ENCODE data around the gene NFIB. TPM values are rescaled to one million over a fixed set of nuclear protein-coding genes. Genes with fewer than 3 reads are reported as not detected.

The NFIB gene
- total and polyA plus RNA-seq, 2 of the 13 experiments (the other 11 are each of a cell fraction or from before 2014, with no cell fraction given): 0.98 to 4.6 TPM

DNA sequence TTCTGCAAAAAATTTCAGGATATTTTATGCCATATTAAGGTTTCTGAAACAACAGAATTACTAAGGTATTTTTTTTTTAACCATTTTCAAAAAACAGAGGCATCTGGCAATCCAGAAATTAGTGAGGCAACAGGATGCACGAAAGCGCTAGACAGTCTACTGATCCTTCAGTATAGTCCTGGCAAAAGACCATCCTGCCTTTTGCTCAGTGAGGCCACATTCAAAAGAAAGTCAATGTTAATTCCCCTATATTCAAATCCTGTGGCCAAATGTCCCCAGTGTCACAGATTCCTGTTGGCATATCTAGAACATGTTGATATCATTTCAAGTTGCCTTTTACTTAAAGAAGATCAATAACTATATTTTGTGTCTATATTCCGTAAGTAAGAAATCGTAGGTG, 13.1 kb upstream of the NFIB start:
- H3K4me1 ChIP-seq (ENCODE audit: insufficient read depth, low read length): peaks cover 9% of the 10 kb centered on the region; the same call in 1 of the 2 replicates
- H4K20me1 ChIP-seq (ENCODE audit: insufficient read depth, low read length): no peaks in the 10 kb centered on the region
- no peaks in the 10 kb centered on the region for H3K36me3 ChIP-seq (replicated peaks in 1 of 2; ENCODE audit: control insufficient read depth in 1 of 2, insufficient read depth in 2 of 2, low read length in 2 of 2)
- in situ Hi-C loops (cut with HindIII; ENCODE audit: extremely low pct_ligation_motif_present, low pct_unique_long_range_greater_than_20kb): loop anchor here (10.0 kb wide), 1 partner anchor 222 kb away; no protein-coding TSS in a partner anchor
- no peak for FAIRE-seq
- no peak for ATAC-seq
- H3K27ac ChIP-seq (ENCODE audit: extremely low read length, insufficient read depth, low read length): no peak overlapping the region
- no peak for TF ChIP-seq ZNF350 (CRISPR knock-in tag; IDR thresholded peaks at IDR 0.05; ENCODE audit: borderline replicate concordance, low read depth)
- TF ChIP-seq NFIC (IDR thresholded peaks at IDR 0.05; ENCODE audit: low read length): no peak
- no peak for TF ChIP-seq KAT7 (CRISPR knock-in tag; IDR thresholded peaks at IDR 0.05; ENCODE audit: borderline replicate concordance)
- no peak for TF ChIP-seq MAFF (IDR thresholded peaks at IDR 0.05; ENCODE audit: low read depth, low read length)
- no peak for TF ChIP-seq EP300 (IDR thresholded peaks at IDR 0.05; ENCODE audit: low read depth in 2 of 2, low read length in 2 of 2)
- TF ChIP-seq EP300 (CRISPR knock-in tag; IDR thresholded peaks at IDR 0.05; ENCODE audit: borderline replicate concordance): no peak
- no peak for TF ChIP-seq ZNF260 (CRISPR knock-in tag; IDR thresholded peaks at IDR 0.05; ENCODE audit: borderline replicate concordance, low read depth)
- no peak for TF ChIP-seq BRCA1 (CRISPR knock-in tag; IDR thresholded peaks at IDR 0.05)
- TF ChIP-seq, protein P1, sequence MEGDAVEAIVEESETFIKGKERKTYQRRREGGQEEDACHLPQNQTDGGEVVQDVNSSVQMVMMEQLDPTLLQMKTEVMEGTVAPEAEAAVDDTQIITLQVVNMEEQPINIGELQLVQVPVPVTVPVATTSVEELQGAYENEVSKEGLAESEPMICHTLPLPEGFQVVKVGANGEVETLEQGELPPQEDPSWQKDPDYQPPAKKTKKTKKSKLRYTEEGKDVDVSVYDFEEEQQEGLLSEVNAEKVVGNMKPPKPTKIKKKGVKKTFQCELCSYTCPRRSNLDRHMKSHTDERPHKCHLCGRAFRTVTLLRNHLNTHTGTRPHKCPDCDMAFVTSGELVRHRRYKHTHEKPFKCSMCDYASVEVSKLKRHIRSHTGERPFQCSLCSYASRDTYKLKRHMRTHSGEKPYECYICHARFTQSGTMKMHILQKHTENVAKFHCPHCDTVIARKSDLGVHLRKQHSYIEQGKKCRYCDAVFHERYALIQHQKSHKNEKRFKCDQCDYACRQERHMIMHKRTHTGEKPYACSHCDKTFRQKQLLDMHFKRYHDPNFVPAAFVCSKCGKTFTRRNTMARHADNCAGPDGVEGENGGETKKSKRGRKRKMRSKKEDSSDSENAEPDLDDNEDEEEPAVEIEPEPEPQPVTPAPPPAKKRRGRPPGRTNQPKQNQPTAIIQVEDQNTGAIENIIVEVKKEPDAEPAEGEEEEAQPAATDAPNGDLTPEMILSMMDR (CRISPR knock-in tag; IDR thresholded peaks at IDR 0.05): no peak
- ChIA-PET POLR2A (no interaction called here), CTCF (ENCODE audit: low intra/inter-chr PET ratio, low total read pairs) (no interaction called here)
- DNase-seq (ENCODE audit: low spot score): no peak
- no TSS peak for BruUV-seq (replicated peaks)
- peaks cover 0 to 12% of the 10 kb centered on the region in 2 experiments; a peak in 1 of 5 replicates for H3K27me3 ChIP-seq (ENCODE audit: control insufficient read depth in 1 of 2, insufficient read depth in 2 of 2, low read length in 2 of 2)
- no peaks in the 10 kb centered on the region for H3K9me3 ChIP-seq (ENCODE audit: low read length)
- H3K9ac ChIP-seq (ENCODE audit: insufficient read depth, low read depth, low read length): no peak overlapping the region
- intact Hi-C loops (cut with micrococcal nuclease; ENCODE audit: unreplicated experiment): no loop called here
- H3K4me2 ChIP-seq (ENCODE audit: low read depth, low read length): no peak overlapping the region
- no peak overlapping the region for H2AFZ ChIP-seq (ENCODE audit: low read length)
- no peak overlapping the region for H3K4me3 ChIP-seq (replicated peaks in 1 of 3; ENCODE audit: insufficient read depth in 1 of 3, low read depth in 2 of 3, low read length in 3 of 3)
- no peaks in the 10 kb centered on the region for H3K79me2 ChIP-seq (ENCODE audit: insufficient read depth, low read length)
- 30% methylated on average over 4 of the region's 4 CpGs for WGBS (ENCODE audit: low lambda C conversion rate)

Data from HepG2 (cell line).